ENCODE measurements around the gene SLC35A3. TPM values are rescaled to one million over a fixed set of nuclear protein-coding genes. Genes with fewer than 3 reads are reported as not detected.

SLC35A3 gene
- total RNA-seq, 4 donors from 2014 or later = 38.3 to 81.2 (median 57.0) TPM

DNA sequence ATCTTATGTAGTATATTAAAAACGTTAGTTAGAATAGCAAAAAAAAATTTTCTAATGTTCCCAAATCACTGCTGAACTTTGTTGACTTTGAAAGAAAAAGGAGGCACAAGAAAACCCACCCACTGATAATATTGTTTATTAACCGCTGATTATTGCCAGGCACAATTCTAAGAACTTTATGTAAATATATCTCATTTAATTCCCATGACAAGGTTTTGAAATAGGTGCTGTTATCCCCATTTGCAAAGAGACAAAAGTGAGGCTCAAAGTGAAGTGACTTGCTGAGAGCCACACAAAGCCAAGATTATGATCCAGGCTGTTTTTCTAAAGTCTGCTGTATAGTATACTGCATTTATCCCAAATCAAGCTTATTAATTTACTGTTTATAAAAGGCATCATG, 106.5 kb downstream of the SLC35A3 start:
- Histone ChIP-seq H3K27ac (no peak overlapping the region), H3K4me3 (replicated peaks in 1 of 3) (no peak overlapping the region), H3K27me3 (no peaks in the 10 kb centered on the region), H3K9me3 (no peaks in the 10 kb centered on the region), H3K36me3 (peaks cover 16 to 19% of the 10 kb centered on the region in 2 donors), H3K4me1 (no peaks in the 10 kb centered on the region)
- TF ChIP-seq CTCF (IDR thresholded peaks at IDR 0.05) = no peak
- no peak for TF ChIP-seq POLR2A (IDR thresholded peaks at IDR 0.05)
- intact Hi-C loops (cut with DNase I) = loop anchor here (10.0 kb wide), 1 partner anchor 48 kb away; no protein-coding TSS in a partner anchor
- DNase-seq = no peak
- 91% methylated on average over 2 of the region's 2 CpGs for WGBS, 2 donors

DNA sequence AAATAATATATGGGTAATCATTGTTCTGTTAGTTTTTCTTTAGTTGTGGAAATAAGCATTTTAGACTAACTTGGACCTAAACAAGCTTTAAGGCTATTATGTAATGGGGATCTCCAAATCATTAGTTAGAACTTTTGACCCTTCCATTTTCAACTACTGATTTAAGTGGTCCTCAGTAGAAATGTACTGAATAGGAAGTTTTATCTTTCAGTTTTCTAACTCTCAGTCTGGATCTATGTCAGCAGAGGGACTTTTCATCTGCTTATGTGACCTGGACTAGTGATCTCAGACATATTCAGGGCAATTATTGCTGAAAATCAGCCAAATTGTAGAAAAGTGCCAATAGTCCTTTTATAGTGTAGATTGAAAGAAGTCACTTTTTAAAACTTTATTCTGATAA, 106.9 kb downstream of the SLC35A3 start:
- H3K4me1 ChIP-seq = no peaks in the 10 kb centered on the region
- no peak overlapping the region for H3K4me3 ChIP-seq (replicated peaks in 1 of 3)
- intact Hi-C loops (cut with DNase I) = loop anchor here (10.0 kb wide), 1 partner anchor 48 kb away; no protein-coding TSS in a partner anchor
- no peak overlapping the region for H3K27ac ChIP-seq
- no peak for TF ChIP-seq POLR2A (IDR thresholded peaks at IDR 0.05)
- TF ChIP-seq CTCF (IDR thresholded peaks at IDR 0.05) = no peak
- peaks cover 16 to 20% of the 10 kb centered on the region in 2 donors for H3K36me3 ChIP-seq
- DNase-seq = no peak
- H3K27me3 ChIP-seq = no peaks in the 10 kb centered on the region
- no peaks in the 10 kb centered on the region for H3K9me3 ChIP-seq

- no peaks in the 10 kb centered on the region for H3K4me1 ChIP-seq
- peaks cover 22 to 26% of the 10 kb centered on the region in 2 donors for H3K36me3 ChIP-seq
- WGBS, 2 donors = 82 to 89% methylated on average over 5 of the region's 5 CpGs
- no peak for TF ChIP-seq POLR2A (IDR thresholded peaks at IDR 0.05)
- TF ChIP-seq CTCF (IDR thresholded peaks at IDR 0.05) = no peak
- no peak for DNase-seq
- H3K4me3 ChIP-seq (replicated peaks in 1 of 3) = no peak overlapping the region
- intact Hi-C loops (cut with DNase I) = loop anchor here (10.0 kb wide), 1 partner anchor 47 kb away; no protein-coding TSS in a partner anchor
- H3K9me3 ChIP-seq = no peaks in the 10 kb centered on the region
- no peaks in the 10 kb centered on the region for H3K27me3 ChIP-seq
- no peak overlapping the region for H3K27ac ChIP-seq
Observed at GRCh38 chr1:100077531-100077930, 107.7 kb downstream of the SLC35A3 start.

GRCh38 chr1:100080331-100080730, 110.5 kb downstream of the SLC35A3 start:
- Histone ChIP-seq H3K36me3 (peaks cover 21 to 22% of the 10 kb centered on the region in 2 donors), H3K27ac (no peak overlapping the region)
- WGBS, 2 donors = 92% methylated on average over 3 of the region's 3 CpGs

More at GRCh38 chr1:100080331-100080730, 110.5 kb downstream of the SLC35A3 start:
- Histone ChIP-seq H3K4me3 (replicated peaks in 1 of 3) (no peak overlapping the region), H3K4me1 (no peaks in the 10 kb centered on the region), H3K9me3 (no peaks in the 10 kb centered on the region), H3K27me3 (no peaks in the 10 kb centered on the region)
- no peak for DNase-seq
- TF ChIP-seq POLR2A (IDR thresholded peaks at IDR 0.05) = no peak
- TF ChIP-seq CTCF (IDR thresholded peaks at IDR 0.05) = no peak
- intact Hi-C loops (cut with DNase I) = no loop called here

Small RNA genes within 50 kb of the gene (small RNA-seq; reads per million reads assigned to genes)
- not detected for gene RNU6-1318P
- gene RNU6-750P = not detected

Other genes with a start within 250 kb of the SLC35A3 start
- gene FRRS1, start 203.4 kb upstream of the SLC35A3 start, total RNA-seq = 10 to 100 TPM; 10.4 to 12.9 (median 11.3) TPM
- gene AGL, start 119.6 kb upstream of the SLC35A3 start, total RNA-seq = 10 to 100 TPM; 23.2 to 57.3 (median 34.7) TPM
- 1 to 10 TPM; 2.6 to 4.6 (median 3.5) TPM for gene SASS6, start 162.9 kb downstream of the SLC35A3 start, total RNA-seq
- 10 to 100 TPM; 27.6 to 39.5 (median 36.1) TPM for gene TRMT13, start 163.2 kb downstream of the SLC35A3 start, total RNA-seq
- 1 to 10 TPM in 3 of 4 donors, under 1 TPM in 1; 0.39 to 3.6 (median 2.3) TPM for gene LRRC39, start 208.3 kb downstream of the SLC35A3 start, total RNA-seq

Data from thyroid gland (tissue), 4 donors.